Measurements from ENCODE around the gene OR8A1.

DNA sequence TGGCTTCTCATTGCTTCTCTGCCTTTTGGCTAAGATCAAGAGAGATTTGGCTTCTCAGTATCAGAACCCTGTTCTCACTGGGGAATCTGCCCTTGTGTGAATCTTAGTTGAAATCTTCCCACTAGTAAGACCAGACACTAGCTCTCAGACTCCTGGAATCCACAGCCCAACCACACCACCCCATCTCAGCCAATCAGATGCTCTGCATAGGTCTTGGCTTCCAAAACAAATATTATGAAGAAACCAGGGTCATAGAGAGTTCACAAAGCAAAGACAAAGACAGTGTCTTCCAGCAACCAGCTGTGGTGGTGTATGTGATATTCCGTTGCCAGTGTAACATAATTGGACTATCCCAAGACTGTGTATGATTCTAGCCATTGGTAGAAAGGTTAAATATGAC is 31.8 kb upstream of the OR8A1 start:
- TF ChIP-seq, protein P1, sequence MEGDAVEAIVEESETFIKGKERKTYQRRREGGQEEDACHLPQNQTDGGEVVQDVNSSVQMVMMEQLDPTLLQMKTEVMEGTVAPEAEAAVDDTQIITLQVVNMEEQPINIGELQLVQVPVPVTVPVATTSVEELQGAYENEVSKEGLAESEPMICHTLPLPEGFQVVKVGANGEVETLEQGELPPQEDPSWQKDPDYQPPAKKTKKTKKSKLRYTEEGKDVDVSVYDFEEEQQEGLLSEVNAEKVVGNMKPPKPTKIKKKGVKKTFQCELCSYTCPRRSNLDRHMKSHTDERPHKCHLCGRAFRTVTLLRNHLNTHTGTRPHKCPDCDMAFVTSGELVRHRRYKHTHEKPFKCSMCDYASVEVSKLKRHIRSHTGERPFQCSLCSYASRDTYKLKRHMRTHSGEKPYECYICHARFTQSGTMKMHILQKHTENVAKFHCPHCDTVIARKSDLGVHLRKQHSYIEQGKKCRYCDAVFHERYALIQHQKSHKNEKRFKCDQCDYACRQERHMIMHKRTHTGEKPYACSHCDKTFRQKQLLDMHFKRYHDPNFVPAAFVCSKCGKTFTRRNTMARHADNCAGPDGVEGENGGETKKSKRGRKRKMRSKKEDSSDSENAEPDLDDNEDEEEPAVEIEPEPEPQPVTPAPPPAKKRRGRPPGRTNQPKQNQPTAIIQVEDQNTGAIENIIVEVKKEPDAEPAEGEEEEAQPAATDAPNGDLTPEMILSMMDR (IDR thresholded peaks at IDR 0.05 in 4 of 5, conservative IDR thresholded peaks at IDR 0.05 in 1 of 5): no peak
- TF ChIP-seq POLR2A (IDR thresholded peaks at IDR 0.05): no peak
